ENCODE data around the gene RASGRP3. TPM values are rescaled to one million over a fixed set of nuclear protein-coding genes. Genes with fewer than 3 reads are reported as not detected.

The RASGRP3 gene
- total and polyA plus RNA-seq, 2 of the 13 experiments (the other 11 are each of a cell fraction or from before 2014, with no cell fraction given), result 0.01 TPM; not detected in 1

- TF ChIP-seq ZBTB4 (CRISPR knock-in tag; IDR thresholded peaks at IDR 0.05; ENCODE audit: borderline replicate concordance), result no peak
- no peak for TF ChIP-seq TAF15 (IDR thresholded peaks at IDR 0.05; ENCODE audit: low read depth, low read length, poor library complexity, severe bottlenecking)
- no peak for TF ChIP-seq PATZ1 (CRISPR knock-in tag; IDR thresholded peaks at IDR 0.05)
- TF ChIP-seq ZNF768 (CRISPR knock-in tag; IDR thresholded peaks at IDR 0.05), result no peak
- no peak for TF ChIP-seq MAFG (CRISPR knock-in tag; IDR thresholded peaks at IDR 0.05)
Measured at GRCh38 chr2:33531549-33532059, 55.2 kb downstream of the RASGRP3 start (continued).

GRCh38 chr2:33532146-33532545 is 55.7 kb downstream of the RASGRP3 start:
- Histone ChIP-seq H3K79me2 (ENCODE audit: insufficient read depth, low read length) (no peaks in the 10 kb centered on the region), H3K9ac (ENCODE audit: insufficient read depth, low read depth, low read length) (no peak overlapping the region), H4K20me1 (ENCODE audit: insufficient read depth, low read length) (no peaks in the 10 kb centered on the region), H3K4me1 (ENCODE audit: insufficient read depth, low read length) (no peaks in the 10 kb centered on the region), H3K27me3 (ENCODE audit: control insufficient read depth in 1 of 2, insufficient read depth in 2 of 2, low read length in 2 of 2) (no peaks in the 10 kb centered on the region; a peak in 1 of 5 replicates), H2AFZ (ENCODE audit: low read length) (no peak overlapping the region), H3K27ac (ENCODE audit: extremely low read length, insufficient read depth, low read length) (no peak overlapping the region), H3K36me3 (replicated peaks in 1 of 2; ENCODE audit: control insufficient read depth in 1 of 2, insufficient read depth in 2 of 2, low read length in 2 of 2) (no peaks in the 10 kb centered on the region), H3K4me2 (ENCODE audit: low read depth, low read length) (no peak overlapping the region), H3K4me3 (replicated peaks in 1 of 3; ENCODE audit: insufficient read depth in 1 of 3, low read depth in 2 of 3, low read length in 3 of 3) (no peak overlapping the region), H3K9me3 (ENCODE audit: low read length) (no peaks in the 10 kb centered on the region)
- in situ Hi-C loops (cut with HindIII; ENCODE audit: extremely low pct_ligation_motif_present, low pct_unique_long_range_greater_than_20kb), result no loop called here
- 44% methylated on average over 8 of the region's 8 CpGs for WGBS (ENCODE audit: low lambda C conversion rate)
- no peak for FAIRE-seq
- ATAC-seq, result no peak
- DNase-seq (ENCODE audit: low spot score), result no peak
- intact Hi-C loops (cut with micrococcal nuclease; ENCODE audit: unreplicated experiment), result no loop called here
- ChIA-PET POLR2A (no interaction called here), CTCF (ENCODE audit: low intra/inter-chr PET ratio, low total read pairs) (no interaction called here)
- BruUV-seq (replicated peaks), result no TSS peak
- TF ChIP-seq ZBTB10 (CRISPR knock-in tag; IDR thresholded peaks at IDR 0.05; ENCODE audit: borderline replicate concordance) (no peak), TBX3 (IDR thresholded peaks at IDR 0.05; ENCODE audit: borderline replicate concordance) (no peak), ZNF629 (CRISPR knock-in tag; conservative IDR thresholded peaks at IDR 0.05) (no peak), PHB2 (IDR thresholded peaks at IDR 0.05; ENCODE audit: partially characterized antibody) (no peak), ZNF564 (CRISPR knock-in tag; IDR thresholded peaks at IDR 0.05) (no peak), KDM6A (CRISPR knock-in tag; IDR thresholded peaks at IDR 0.05; ENCODE audit: low read depth) (no peak), ZBTB7B (CRISPR knock-in tag; IDR thresholded peaks at IDR 0.05) (no peak), ZNF569 (CRISPR knock-in tag; IDR thresholded peaks at IDR 0.05; ENCODE audit: borderline replicate concordance) (no peak), GMEB1 (CRISPR knock-in tag; IDR thresholded peaks at IDR 0.05; ENCODE audit: borderline replicate concordance) (no peak)
